ENCODE measurements around the gene GPAM. TPM values are rescaled to one million over a fixed set of nuclear protein-coding genes. Genes with fewer than 3 reads are reported as not detected.

GPAM gene
- total RNA-seq, 4 donors from 2014 or later, result 1.00 to 6.6 (median 5.8) TPM

DNA sequence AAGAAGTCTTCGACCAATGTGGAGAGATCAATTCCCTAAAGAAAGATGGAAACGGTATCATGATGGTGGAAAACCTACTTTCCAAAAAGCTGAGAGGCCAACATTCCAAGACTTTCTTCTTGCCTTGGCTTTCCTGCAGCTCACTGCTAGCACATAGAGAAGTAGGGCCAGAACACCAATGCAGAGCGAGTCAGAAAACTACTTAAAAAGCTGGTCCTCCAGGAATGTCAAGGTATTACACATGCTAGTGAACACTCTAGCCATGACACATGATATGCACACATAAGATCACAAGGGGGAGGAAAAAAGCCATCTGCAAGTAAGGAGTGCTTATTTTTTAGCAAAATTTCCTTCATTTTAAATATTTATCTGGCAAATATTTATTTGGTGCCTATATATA, 22.7 kb downstream of the GPAM start:
- Histone ChIP-seq H3K9me3 (no peaks in the 10 kb centered on the region), H3K4me3 (no peak overlapping the region), H3K36me3 (peaks cover 0 to 44% (median 20%) of the 10 kb centered on the region in 4 donors), H3K27me3 (no peaks in the 10 kb centered on the region), H3K27ac (no peak overlapping the region), H3K4me1 (no peaks in the 10 kb centered on the region)
- in situ Hi-C loops (cut with MboI; ENCODE audit: low pct_ligation_motif_present in 1 of 4, low pct_unique_long_range_greater_than_20kb in 1 of 4, low sequenced_read_pairs in 3 of 4) (no loop called here), intact Hi-C loops (cut with DNase I; ENCODE audit: low total_unique reads) (no loop called here)
- TF ChIP-seq CTCF (IDR thresholded peaks at IDR 0.05), result no peak
- TF ChIP-seq POLR2A (IDR thresholded peaks at IDR 0.05), result no peak
- no peak for TF ChIP-seq POLR2AphosphoS5 (IDR thresholded peaks at IDR 0.05)
- TF ChIP-seq EP300 (IDR thresholded peaks at IDR 0.05; ENCODE audit: low read depth), result no peak
- DNase-seq, result no peak
- 97 to 98% methylated on average over 3 of the region's 3 CpGs for WGBS, 2 donors (ENCODE audit: low coverage in 1 of 2)

DNA sequence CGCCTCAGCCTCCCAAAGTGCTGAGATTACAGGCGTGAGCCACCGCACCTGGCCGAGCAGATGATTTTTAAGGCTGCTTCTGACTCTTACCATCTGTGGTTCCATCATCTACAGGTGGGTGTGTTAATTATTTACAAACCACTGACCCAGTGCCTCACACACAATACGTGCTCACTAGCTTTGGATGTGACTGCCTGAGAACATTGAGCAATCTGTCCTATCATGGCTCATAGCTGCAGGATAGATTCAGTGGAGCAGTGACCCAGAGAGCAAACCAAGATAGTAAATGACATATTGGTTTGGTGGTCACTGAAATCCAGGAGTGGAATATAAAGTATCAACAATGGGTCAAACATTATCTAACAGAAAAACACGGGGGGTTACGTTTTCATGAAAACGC, 24.1 kb downstream of the GPAM start:
- Histone ChIP-seq H3K27me3 (no peaks in the 10 kb centered on the region), H3K9me3 (no peaks in the 10 kb centered on the region), H3K36me3 (peaks cover 0 to 49% (median 23%) of the 10 kb centered on the region in 4 donors), H3K4me3 (no peak overlapping the region), H3K27ac (no peak overlapping the region), H3K4me1 (no peaks in the 10 kb centered on the region)
- no peak for DNase-seq
- TF ChIP-seq CTCF (IDR thresholded peaks at IDR 0.05) (no peak), EP300 (IDR thresholded peaks at IDR 0.05; ENCODE audit: low read depth) (no peak), POLR2AphosphoS5 (IDR thresholded peaks at IDR 0.05) (no peak), POLR2A (IDR thresholded peaks at IDR 0.05) (no peak)
- intact Hi-C loops (cut with DNase I; ENCODE audit: low total_unique reads) (no loop called here), in situ Hi-C loops (cut with MboI; ENCODE audit: low pct_ligation_motif_present in 1 of 4, low pct_unique_long_range_greater_than_20kb in 1 of 4, low sequenced_read_pairs in 3 of 4) (no loop called here)
- 94 to 96% methylated on average over 4 to 8 of the region's 8 CpGs for WGBS, 2 donors (ENCODE audit: low coverage in 1 of 2)

DNA sequence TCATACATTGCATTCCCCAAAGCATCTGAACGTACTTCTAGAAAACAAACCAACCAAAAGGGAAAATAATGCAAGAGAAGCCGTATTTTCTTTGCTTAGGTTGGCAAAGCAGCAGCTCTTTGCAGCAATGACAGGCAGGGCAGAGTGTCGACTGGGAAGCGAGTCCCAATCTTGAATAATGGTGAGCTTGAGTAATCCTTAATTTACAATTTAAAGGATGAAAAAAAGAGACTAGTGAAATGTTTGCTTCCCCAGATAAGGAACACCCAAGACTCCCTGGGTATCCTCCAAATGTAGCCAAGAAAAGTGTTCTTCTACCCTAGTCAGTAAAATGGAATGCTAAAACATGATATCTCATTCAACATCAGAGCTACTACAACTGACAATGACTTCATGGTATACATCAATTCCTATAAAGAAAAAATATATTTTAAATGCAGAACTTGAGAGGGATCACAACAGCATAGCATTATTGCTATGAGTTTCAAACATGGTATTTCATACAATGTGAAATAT, 32.0 kb downstream of the GPAM start:
- H3K4me3 ChIP-seq, result no peak overlapping the region

DNA sequence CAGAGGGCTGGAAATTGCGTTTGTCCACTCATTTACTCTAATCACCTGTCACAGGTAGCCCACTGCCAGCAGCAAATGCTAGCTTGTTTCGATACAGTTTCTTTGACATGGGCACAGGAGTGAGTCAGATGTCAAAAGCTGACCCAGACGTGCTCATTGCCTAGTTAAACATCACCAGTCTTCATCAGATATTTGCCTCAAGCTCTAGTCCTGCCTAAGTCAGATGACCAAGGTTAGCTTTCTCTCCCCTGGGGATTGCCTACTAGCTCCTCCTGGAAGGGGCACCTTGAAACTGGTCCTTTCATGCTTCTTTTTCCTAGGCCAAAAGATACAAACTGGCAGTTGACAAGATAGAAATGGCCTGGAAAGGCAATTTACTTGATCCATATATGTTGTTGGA, 35.2 kb downstream of the GPAM start:
- DNase-seq, result no peak
- Histone ChIP-seq H3K36me3 (no peaks in the 10 kb centered on the region), H3K4me1 (no peaks in the 10 kb centered on the region), H3K27me3 (no peaks in the 10 kb centered on the region), H3K4me3 (no peak overlapping the region), H3K27ac (no peak overlapping the region), H3K9me3 (no peaks in the 10 kb centered on the region)
- in situ Hi-C loops (cut with MboI; ENCODE audit: low pct_ligation_motif_present in 1 of 4, low pct_unique_long_range_greater_than_20kb in 1 of 4, low sequenced_read_pairs in 3 of 4) (loop anchor here (25.0 kb wide), 3 partner anchors 164 to 1536 kb away; no protein-coding TSS in a partner anchor), intact Hi-C loops (cut with DNase I; ENCODE audit: low total_unique reads) (no loop called here)
- 91% methylated on average over 3 of the region's 3 CpGs; no CpG with 5 or more reads in 1 of the 2 donors for WGBS, 2 donors (ENCODE audit: low coverage in 1 of 2)
- TF ChIP-seq CTCF (IDR thresholded peaks at IDR 0.05) (no peak), POLR2AphosphoS5 (IDR thresholded peaks at IDR 0.05) (no peak), POLR2A (IDR thresholded peaks at IDR 0.05) (no peak), EP300 (IDR thresholded peaks at IDR 0.05; ENCODE audit: low read depth) (no peak)

More for the DNA sequence above, 32.0 kb downstream of the GPAM start:
- no peak overlapping the region for H3K27ac ChIP-seq
- no peak for DNase-seq
- intact Hi-C loops (cut with DNase I; ENCODE audit: low total_unique reads) (no loop called here), in situ Hi-C loops (cut with MboI; ENCODE audit: low pct_ligation_motif_present in 1 of 4, low pct_unique_long_range_greater_than_20kb in 1 of 4, low sequenced_read_pairs in 3 of 4) (no loop called here)
- TF ChIP-seq EP300 (IDR thresholded peaks at IDR 0.05; ENCODE audit: low read depth) (no peak), POLR2AphosphoS5 (IDR thresholded peaks at IDR 0.05) (no peak), POLR2A (IDR thresholded peaks at IDR 0.05) (no peak), CTCF (IDR thresholded peaks at IDR 0.05) (no peak)
- no peaks in the 10 kb centered on the region for H3K27me3 ChIP-seq
- no peaks in the 10 kb centered on the region for H3K9me3 ChIP-seq
- no peaks in the 10 kb centered on the region for H3K4me1 ChIP-seq
- 94 to 97% methylated on average over 4 of the region's 4 CpGs for WGBS, 2 donors (ENCODE audit: low coverage in 1 of 2)
- peaks cover 0 to 17% (median 7%) of the 10 kb centered on the region in 4 donors for H3K36me3 ChIP-seq

Measured in transverse colon (tissue), 4 donors.